GDM1 (cell line): ENCODE data around the gene SURF6.
"Not testable (repeated sequence)": the region's sequence is repeated elsewhere in the genome, so short reads cannot be mapped to it uniquely, and the experiment has no call there.

ENCODE experiments used
- DNase-seq: peaks from one replicate; lab custom pipeline; 2025; lab: John Stamatoyannopoulos, UW

Gene SURF6

DNA sequence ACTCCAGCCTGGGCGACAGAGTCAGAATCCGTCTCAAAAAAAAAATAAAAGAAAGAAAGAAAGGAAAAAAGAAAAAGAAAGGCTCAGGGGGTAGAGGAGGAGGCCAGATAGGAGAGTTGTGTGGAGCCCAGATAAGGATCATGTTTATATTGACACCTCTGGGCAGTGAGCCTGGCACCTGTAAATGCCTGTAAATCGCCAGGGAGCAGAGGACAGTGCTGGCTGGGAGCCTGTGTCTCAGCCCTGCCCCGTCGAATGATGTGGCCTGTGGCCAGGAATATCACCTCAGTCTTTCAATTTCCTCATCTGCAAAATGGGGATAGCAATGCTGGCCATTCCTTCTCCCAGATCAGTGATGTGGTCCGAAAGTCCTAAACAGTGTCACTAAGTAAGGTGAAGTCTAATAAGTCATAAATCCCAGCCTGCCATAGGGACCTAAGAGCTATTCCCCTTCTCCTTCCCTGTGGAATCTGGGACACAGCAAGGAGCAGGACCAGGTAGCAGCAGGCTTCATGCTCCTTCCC, 50.7 kb downstream of the SURF6 start:
- no peak for DNase-seq

DNA sequence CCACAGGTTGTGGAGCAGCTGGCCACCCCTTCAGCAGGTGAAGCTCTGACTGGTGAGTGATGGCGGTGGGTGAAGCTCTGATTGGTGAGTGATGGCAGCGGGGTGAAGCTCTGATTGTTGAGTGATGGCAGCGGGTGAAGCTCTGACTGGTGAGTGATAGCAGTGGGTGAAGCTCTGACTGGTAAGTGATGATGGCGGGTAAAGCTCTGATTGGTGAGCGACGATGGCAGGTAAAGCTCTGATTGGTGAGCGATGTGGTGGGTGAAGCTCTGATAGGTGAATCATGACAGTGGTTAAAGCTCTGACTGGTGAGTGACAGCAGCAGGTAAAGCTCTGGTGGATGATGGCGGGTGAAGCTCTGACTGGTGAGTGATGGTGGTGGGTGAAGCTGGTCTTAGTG, 51.6 kb downstream of the SURF6 start:
- DNase-seq, result no peak

DNA sequence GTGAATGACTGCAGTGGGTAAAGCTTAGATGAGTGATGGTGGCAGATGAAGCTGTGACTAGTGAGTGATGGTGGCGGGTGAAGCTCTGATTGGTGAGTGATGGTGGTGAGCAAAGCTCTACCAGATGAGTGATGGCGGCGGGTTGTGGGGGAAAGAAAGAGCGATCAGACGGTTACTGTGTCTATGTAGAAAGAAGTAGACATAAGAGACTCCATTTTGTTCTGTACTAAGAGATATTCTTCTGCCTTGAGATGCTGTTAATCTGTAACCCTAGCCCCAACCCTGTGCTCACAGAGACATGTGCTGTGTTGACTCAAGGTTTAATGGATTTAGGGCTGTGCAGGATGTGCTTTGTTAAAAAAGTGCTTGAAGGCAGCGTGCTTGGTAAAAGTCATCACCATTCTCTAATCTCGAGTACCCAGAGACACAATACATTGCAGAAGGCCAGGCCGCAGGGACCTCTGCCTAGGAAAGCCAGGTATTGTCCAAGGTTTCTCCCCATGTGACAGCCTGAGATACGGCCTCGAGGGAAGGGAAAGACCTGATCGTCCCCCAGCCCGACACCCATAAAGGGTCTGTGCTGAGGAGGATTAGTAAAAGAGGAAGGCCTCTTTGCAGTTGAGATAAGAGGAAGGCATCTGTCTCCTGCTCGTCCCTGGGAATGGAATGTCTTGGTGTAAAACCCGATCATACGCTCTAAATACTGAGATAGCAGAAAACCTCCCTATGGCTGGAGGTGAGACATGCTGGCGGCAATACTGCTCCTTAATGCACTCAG, 52.5 kb downstream of the SURF6 start:
- not testable (repeated sequence) for DNase-seq

DNA sequence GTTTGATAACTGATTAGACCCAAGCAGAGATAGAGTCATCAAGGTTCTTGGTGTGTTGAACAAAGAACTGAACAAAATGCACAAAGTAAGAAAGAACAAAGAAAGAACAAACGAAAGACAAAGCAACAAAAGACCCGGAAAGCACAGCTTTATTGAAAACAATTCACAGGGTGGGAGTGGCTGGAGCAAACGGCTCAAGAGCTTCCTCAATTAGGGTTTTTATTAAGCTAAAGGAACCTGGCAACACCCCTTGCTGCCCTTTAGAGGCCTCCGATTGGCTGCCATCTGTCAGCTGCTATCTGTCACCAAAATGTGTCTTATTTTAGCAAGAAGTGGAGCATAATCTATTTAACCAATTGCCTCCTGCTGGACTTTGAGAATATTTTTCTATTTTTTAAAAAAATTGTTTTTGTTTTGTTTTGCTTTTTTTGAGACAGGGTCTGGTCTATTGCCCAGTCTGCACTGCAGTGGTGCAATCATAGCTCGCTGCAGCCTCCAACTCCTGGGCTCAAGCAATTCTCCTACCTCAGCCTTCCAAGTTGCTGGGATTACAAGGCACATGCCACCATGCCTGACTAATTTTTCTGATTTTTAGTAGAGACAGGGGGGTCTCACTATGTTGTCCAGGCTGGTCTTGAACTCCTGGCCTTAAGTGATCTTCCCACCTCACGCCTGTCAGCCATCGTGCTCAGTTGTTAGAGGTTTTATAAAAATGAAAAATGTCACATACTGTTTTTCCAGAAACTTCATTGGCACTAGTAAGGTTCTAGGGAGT, 53.3 kb downstream of the SURF6 start:
- no peak for DNase-seq

DNA sequence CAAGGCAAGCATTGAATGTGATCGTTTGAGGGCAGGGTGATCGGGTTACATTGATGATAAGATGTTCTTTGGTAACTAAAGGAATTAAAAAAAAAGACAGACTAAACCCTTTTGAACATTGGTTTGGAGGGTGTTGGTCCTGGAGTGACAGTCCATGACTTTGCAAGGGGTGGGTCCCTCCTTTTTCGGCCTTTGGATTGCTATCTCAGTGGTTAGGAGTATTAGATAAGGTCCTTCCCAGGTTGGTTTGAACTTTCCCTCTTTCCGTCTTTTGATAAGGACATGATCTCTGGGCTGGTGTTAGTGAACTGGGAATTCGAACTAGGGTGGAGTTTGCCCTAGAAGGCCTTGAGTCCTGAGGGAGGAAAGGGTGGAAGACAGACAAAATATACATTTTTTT, 55.6 kb downstream of the SURF6 start:
- no peak for DNase-seq
